Lower leg skin (tissue), 3 donors: ENCODE data around the gene ATP9A.

Experiments
- CTCF ChIP-seq, 3 donors: fragments of 450-650 bp; IDR thresholded peaks; one replicate each; pipeline ENCODE4 v1.5.1; 2016; ENCODE audit warnings: antibody characterized with exemption in 3 of 3, mild to moderate bottlenecking in 3 of 3, moderate library complexity in 2 of 3
- POLR2A ChIP-seq, 2 donors: fragments of 450-650 bp; IDR thresholded peaks; one replicate each; pipeline ENCODE4 v1.6.1; 2016 to 2017; ENCODE audit warnings: antibody characterized with exemption in 2 of 2, mild to moderate bottlenecking in 1 of 2, moderate library complexity in 1 of 2

DNA sequence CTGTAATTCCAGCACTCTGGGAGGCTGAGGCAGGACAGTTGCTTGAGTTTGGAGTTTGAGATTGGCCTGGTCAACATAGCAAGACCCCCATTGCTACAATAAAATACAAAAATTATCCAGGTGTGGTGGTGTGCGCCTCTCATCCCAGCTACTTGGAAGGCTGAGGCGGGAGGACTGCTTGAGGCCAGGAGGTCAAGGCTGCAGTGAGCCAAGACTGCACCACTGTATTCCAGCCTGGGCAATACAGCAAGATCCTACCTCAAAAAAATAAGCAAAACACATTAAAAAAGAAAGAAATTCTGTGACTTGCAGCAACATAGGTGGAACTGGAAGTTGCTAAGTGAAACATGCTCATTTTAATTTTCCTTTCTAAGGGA is 119.6 kb downstream of the ATP9A start:
- TF ChIP-seq CTCF (IDR thresholded peaks at IDR 0.05) (no peak), POLR2A (IDR thresholded peaks at IDR 0.05) (no peak)
